ENCODE measurements around the gene AGO4. TPM values are rescaled to one million over a fixed set of nuclear protein-coding genes. Genes with fewer than 3 reads are reported as not detected.
"Not testable (repeated sequence)": the region's sequence is repeated elsewhere in the genome, so short reads cannot be mapped to it uniquely, and the experiment has no call there.

The AGO4 gene
- total and polyA plus RNA-seq, 3 donors from 2014 or later = 17.4 to 24.0 (median 21.6) TPM

DNA sequence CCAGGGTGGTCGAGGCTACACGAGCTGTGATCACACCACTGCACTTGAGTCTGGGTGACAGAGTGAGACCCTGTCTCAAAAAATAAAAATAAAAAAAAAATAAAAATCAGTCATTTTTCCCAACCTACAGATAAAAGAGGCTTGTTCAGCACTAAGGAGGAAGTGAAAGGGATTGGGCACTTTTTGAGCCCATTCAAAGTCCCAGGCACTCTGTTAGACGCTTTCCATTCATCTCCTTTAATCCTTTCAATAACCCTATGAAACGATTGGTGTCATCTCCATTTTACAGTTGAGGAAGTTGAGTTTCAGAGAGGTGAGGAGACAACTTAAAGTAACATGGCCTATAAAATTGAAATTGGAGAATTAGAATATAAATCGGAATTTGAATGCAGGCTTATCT is 10.4 kb upstream of the AGO4 start:
- intact Hi-C loops (cut with DNase I; ENCODE audit: low total_unique reads) = no loop called here
- H3K4me3 ChIP-seq = no peak overlapping the region
- no peaks in the 10 kb centered on the region for H3K9me3 ChIP-seq
- no peaks in the 10 kb centered on the region for H3K27me3 ChIP-seq
- no peak for DNase-seq
- H3K27ac ChIP-seq = no peak overlapping the region
- no peaks in the 10 kb centered on the region for H3K36me3 ChIP-seq (ENCODE audit: low read depth, missing control alignments)
- 82 to 86% methylated on average over 5 of the region's 5 CpGs for WGBS, 2 donors
- TF ChIP-seq POLR2A (IDR thresholded peaks at IDR 0.05) = no peak
- TF ChIP-seq, protein P1, sequence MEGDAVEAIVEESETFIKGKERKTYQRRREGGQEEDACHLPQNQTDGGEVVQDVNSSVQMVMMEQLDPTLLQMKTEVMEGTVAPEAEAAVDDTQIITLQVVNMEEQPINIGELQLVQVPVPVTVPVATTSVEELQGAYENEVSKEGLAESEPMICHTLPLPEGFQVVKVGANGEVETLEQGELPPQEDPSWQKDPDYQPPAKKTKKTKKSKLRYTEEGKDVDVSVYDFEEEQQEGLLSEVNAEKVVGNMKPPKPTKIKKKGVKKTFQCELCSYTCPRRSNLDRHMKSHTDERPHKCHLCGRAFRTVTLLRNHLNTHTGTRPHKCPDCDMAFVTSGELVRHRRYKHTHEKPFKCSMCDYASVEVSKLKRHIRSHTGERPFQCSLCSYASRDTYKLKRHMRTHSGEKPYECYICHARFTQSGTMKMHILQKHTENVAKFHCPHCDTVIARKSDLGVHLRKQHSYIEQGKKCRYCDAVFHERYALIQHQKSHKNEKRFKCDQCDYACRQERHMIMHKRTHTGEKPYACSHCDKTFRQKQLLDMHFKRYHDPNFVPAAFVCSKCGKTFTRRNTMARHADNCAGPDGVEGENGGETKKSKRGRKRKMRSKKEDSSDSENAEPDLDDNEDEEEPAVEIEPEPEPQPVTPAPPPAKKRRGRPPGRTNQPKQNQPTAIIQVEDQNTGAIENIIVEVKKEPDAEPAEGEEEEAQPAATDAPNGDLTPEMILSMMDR (IDR thresholded peaks at IDR 0.05) = no peak
- no peaks in the 10 kb centered on the region for H3K4me1 ChIP-seq

DNA sequence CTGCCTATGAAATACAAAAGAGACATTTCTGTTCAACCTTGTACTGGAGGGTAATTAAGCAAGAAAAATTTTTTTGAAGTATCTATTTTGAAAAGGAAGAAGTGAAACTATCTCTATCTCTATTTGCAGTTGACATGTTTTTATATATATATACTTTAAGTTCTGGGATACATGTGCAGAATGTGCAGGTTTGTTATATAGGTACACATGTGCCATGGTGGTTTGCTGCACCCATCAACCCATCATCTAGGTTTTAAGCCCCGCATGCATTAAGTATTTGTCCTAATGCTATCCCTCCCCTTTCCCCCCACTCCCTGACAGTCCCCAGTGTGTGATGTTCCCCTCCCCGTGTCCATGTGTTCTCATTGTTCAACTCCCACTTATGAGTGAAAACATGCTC is 9.8 kb upstream of the AGO4 start:
- H3K27me3 ChIP-seq; intact Hi-C loops (cut with DNase I; ENCODE audit: low total_unique reads); H3K4me1 ChIP-seq; H3K27ac ChIP-seq; DNase-seq; H3K9me3 ChIP-seq; H3K36me3 ChIP-seq (ENCODE audit: low read depth, missing control alignments); H3K4me3 ChIP-seq: not testable (repeated sequence)
- WGBS, 2 donors = 56 to 72% methylated on average over 2 of the region's 2 CpGs

DNA sequence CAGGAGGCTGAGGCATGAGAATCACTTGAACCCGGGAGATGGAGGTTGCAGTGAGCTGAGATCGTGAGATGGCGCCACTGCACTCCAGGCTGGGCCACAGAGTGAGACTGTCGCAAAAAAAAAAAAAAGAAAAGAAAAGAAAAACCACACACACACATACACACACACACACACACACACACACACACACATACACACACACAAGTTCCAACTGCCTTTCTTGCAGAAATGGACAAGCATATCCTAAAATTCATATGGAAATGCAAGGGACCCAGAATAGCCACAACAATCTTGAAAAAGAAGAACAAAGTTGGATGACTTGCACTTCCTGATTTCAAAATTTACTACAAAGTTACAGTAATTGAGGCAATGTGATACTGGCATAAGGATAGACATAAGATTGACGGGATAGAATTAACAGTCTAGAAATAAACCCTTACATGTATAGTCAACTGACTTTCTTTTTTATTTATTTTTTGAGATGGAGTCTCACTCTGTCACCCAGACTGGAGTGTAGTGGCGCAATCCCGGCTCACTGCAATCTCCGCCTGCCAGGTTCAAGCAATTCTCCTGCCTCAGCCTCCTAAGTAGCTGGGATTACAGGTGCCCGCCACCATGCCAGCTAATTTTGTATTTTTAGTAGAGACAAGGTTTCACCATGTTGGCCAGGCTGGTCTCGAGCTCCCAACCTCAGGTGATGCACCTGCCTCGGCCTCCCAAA is 7.5 kb upstream of the AGO4 start:
- H3K4me1 ChIP-seq; intact Hi-C loops (cut with DNase I; ENCODE audit: low total_unique reads); DNase-seq; H3K36me3 ChIP-seq (ENCODE audit: low read depth, missing control alignments); H3K27me3 ChIP-seq; H3K27ac ChIP-seq; H3K9me3 ChIP-seq; H3K4me3 ChIP-seq: not testable (repeated sequence)
- WGBS, 2 donors = 87 to 92% methylated on average over 11 of the region's 11 CpGs

DNA sequence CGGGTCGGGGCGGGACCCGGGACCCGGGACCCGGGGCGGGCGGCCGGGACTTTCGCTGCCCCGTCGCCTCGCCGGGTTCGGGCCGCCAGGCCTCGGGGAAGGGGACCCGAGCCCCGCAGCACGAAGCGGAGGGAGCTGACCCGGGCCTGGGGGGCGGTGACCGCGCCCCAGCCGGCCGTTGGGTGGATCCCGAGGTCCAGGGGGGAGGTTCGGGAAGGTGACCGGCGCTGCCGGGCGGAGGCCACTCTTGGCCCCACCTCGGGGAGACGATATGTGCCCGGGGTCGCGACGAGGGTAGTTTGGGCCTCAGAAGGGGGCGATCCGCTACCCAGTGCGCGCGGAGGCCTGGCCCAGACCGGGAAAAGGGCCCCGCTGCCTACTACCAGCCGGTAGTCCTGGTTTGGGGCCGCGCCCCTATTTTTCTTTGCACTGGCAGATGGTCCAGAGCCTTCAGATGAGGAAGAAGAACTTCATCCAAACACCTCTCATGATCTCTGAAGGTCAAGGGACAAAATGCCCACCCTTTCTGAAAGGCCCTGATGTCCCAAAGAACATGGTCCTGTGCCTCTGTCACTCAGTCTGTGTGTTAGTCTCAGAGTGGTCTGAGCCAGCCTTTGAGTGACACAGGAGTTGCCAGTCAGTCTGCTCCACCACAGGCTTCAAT is 766 bp downstream of the AGO4 start:
- TF ChIP-seq, protein P1 (IDR thresholded peaks at IDR 0.05) = no peak
- TF ChIP-seq POLR2A (IDR thresholded peaks at IDR 0.05) = no peak
- H3K36me3 ChIP-seq (ENCODE audit: low read depth, missing control alignments) = no peaks in the 10 kb centered on the region
- 0 to 1% methylated on average over 5 to 36 of the region's 49 CpGs for WGBS, 2 donors
- no peaks in the 10 kb centered on the region for H3K27me3 ChIP-seq
- peak overlapping the region; percentile 82 to 92 for H3K27ac ChIP-seq
- H3K4me3 ChIP-seq = peak overlapping the region; percentile 83 to 90
- intact Hi-C loops (cut with DNase I; ENCODE audit: low total_unique reads) = no loop called here
- peak; percentile 51 for DNase-seq
- H3K9me3 ChIP-seq = no peaks in the 10 kb centered on the region
- peaks cover 16% of the 10 kb centered on the region for H3K4me1 ChIP-seq

DNA sequence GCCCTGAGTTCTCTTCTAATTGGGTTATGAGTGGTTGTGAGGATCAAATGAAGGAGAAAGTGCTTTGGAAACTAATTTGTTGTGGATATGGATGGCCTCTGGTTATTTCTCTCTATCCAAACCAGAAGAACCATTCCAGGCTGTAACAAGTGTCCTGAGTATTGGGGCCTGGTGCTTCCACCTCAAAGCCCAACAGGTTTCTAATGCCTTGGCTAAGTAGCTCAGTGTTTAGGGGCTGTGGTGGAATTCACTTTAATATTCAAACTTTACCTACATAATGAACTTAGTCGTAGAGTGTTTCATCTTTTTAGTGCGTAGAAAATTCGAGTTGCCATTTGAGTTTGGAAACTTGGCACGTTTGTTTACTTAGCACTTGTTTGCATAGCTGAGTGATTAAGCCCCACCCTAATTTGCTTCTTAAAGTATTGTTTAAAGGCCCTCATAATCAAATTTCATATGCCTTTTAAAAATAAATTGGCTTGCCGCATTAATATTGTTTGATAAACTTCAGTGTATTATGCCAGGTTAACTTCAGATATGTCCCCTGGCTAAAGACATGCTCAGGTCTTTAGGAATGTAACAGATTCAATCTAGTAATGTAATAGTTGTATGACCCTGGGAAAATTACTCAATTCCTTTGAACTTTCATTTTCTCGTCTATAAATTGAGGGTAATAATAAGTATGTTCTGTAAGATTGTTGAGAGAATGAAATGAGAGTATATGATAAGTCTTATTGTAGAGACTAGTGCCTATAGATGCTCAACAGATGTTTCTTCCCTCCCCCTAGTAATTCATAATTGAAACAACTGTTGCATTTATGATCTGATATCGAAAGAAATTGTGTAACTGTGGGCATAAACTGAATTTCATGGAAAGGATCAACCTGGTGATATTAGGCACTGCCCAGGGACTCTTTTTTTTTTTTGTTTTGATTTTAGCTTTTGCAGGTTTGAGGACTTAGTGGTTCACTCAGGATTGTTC is 1.6 kb downstream of the AGO4 start:
- peak overlapping the region; percentile 82 to 92 for H3K27ac ChIP-seq
- H3K4me3 ChIP-seq = peak overlapping the region in 1 of 2 donors; percentile 90
- TF ChIP-seq, protein P1 (IDR thresholded peaks at IDR 0.05) = no peak
- TF ChIP-seq POLR2A (IDR thresholded peaks at IDR 0.05) = no peak
- no peaks in the 10 kb centered on the region for H3K36me3 ChIP-seq (ENCODE audit: low read depth, missing control alignments)
- no peaks in the 10 kb centered on the region for H3K9me3 ChIP-seq
- no peak for DNase-seq
- peaks cover 16% of the 10 kb centered on the region for H3K4me1 ChIP-seq
- H3K27me3 ChIP-seq = no peaks in the 10 kb centered on the region
- 44 to 52% methylated on average over 7 of the region's 7 CpGs for WGBS, 2 donors
- intact Hi-C loops (cut with DNase I; ENCODE audit: low total_unique reads) = no loop called here
